Esophagus muscularis mucosa (tissue), 4 donors: Measurements from ENCODE around the gene SLC35G3.

ENCODE experiments used
- EP300 ChIP-seq: sonication (generic); formaldehyde crosslinking; IDR thresholded peaks from one replicate; pipeline ENCODE4 v1.6.1; 2017; ENCODE audit warnings: antibody characterized with exemption
- POLR2A ChIP-seq: fragments of 450-650 bp; IDR thresholded peaks from one replicate; pipeline ENCODE4 v1.6.1; 2017; ENCODE audit warnings: antibody characterized with exemption, moderate library complexity, mild to moderate bottlenecking, low read depth
- TF ChIP-seq, protein P1 (sequence below), 3 experiments: fragments of 200-600 bp in 2 of 3; fragments of 450-650 bp in 1 of 3; sonication (generic) in 2 of 3; IDR thresholded peaks; one replicate each; pipeline ENCODE4 v1.5.1; 2017 to 2019; ENCODE audit warnings: antibody characterized with exemption in 3 of 3, mild to moderate bottlenecking in 2 of 3, moderate library complexity in 1 of 3

DNA sequence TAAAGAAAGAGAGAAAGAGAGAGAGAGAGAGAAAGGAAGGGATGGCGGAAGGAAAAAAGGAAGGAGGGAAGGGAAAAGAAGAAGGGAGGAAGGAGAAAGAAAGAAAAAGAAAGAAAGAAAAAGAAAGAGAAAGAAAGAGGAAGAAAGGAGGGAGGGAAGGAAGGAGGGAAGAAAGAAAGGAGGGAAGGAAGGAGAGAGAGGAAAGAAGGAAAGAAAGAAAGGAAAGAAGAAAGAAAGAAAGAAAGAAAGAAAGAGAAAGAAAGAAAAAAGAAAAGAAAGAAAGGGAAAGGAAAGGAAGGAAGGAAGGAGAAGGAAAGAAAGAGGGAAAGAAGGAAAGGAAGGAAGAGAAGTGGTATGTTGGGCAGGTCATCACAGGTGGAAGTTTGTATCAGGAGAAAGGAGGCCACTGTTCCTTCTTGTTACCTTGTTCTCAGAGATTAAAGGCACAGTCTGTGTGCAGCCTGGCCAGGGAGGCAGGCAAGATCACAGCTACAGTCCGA is 19.3 kb downstream of the SLC35G3 start:
- TF ChIP-seq, protein P1, sequence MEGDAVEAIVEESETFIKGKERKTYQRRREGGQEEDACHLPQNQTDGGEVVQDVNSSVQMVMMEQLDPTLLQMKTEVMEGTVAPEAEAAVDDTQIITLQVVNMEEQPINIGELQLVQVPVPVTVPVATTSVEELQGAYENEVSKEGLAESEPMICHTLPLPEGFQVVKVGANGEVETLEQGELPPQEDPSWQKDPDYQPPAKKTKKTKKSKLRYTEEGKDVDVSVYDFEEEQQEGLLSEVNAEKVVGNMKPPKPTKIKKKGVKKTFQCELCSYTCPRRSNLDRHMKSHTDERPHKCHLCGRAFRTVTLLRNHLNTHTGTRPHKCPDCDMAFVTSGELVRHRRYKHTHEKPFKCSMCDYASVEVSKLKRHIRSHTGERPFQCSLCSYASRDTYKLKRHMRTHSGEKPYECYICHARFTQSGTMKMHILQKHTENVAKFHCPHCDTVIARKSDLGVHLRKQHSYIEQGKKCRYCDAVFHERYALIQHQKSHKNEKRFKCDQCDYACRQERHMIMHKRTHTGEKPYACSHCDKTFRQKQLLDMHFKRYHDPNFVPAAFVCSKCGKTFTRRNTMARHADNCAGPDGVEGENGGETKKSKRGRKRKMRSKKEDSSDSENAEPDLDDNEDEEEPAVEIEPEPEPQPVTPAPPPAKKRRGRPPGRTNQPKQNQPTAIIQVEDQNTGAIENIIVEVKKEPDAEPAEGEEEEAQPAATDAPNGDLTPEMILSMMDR (IDR thresholded peaks at IDR 0.05) = no peak
- no peak for TF ChIP-seq POLR2A
- TF ChIP-seq EP300 = no peak
